HG03457 (cell line): Measurements from ENCODE around the gene NUP54.

Source experiments
- ATAC-seq: cut with Tn5 transposase; IDR thresholded peaks from one replicate; pipeline ENCODE4 v1.9.1; 2021; ENCODE audit warnings: moderate number of reproducible peaks; ENCODE audit not compliant: unreplicated experiment

Gene NUP54

GRCh38 chr4:76074468-76074867, 73.7 kb downstream of the NUP54 start, which contains the start of gene ART3:
Gene ART3 (plus strand): TSS chr4:76074709. CDS start chr4:76075890, 1,181 bp downstream.
- ATAC-seq, result no peak

GRCh38 chr4:76072760-76073159, 75.4 kb downstream of the NUP54 start:
- no peak for ATAC-seq

GRCh38 chr4:76067652-76068286, 80.4 kb downstream of the NUP54 start:
- ATAC-seq, result no peak

- no peak for ATAC-seq
Observed at GRCh38 chr4:76066546-76066945, 81.7 kb downstream of the NUP54 start.
